IPS-11a (cell line): ENCODE results near the gene DSC2.

Source experiments
- H3K4me3 ChIP-seq: one replicate; pipeline ENCODE4 v1.5.1; 2013; ENCODE audit warnings: low read depth, low read length, control low read depth

DSC2 gene

GRCh38 chr18:31099450-31100230 is 2.6 kb downstream of the DSC2 start:
- H3K4me3 ChIP-seq, result no peak overlapping the region

GRCh38 chr18:31098878-31099277 is 3.3 kb downstream of the DSC2 start:
- H3K4me3 ChIP-seq, result no peak overlapping the region

GRCh38 chr18:31097666-31098065 is 4.6 kb downstream of the DSC2 start:
- no peak overlapping the region for H3K4me3 ChIP-seq

- H3K4me3 ChIP-seq, result no peak overlapping the region
Measured at GRCh38 chr18:31093880-31094279, 8.3 kb downstream of the DSC2 start.

GRCh38 chr18:31093294-31093693 is 8.9 kb downstream of the DSC2 start:
- no peak overlapping the region for H3K4me3 ChIP-seq

GRCh38 chr18:31091350-31091749 is 10.9 kb downstream of the DSC2 start:
- no peak overlapping the region for H3K4me3 ChIP-seq

GRCh38 chr18:31088532-31088931 is 13.7 kb downstream of the DSC2 start:
- no peak overlapping the region for H3K4me3 ChIP-seq

- no peak overlapping the region for H3K4me3 ChIP-seq
Measured at GRCh38 chr18:31079973-31080372, 22.2 kb downstream of the DSC2 start.

GRCh38 chr18:31077878-31078277 is 24.3 kb downstream of the DSC2 start:
- no peak overlapping the region for H3K4me3 ChIP-seq

- no peak overlapping the region for H3K4me3 ChIP-seq
Measured at GRCh38 chr18:31072175-31072574, 30.0 kb downstream of the DSC2 start.

GRCh38 chr18:31070206-31070605 is 32.0 kb downstream of the DSC2 start:
- no peak overlapping the region for H3K4me3 ChIP-seq

- H3K4me3 ChIP-seq, result no peak overlapping the region
Measured at GRCh38 chr18:31066266-31066665, 36.0 kb downstream of the DSC2 start.

GRCh38 chr18:31065036-31065773 is 37.0 kb downstream of the DSC2 start:
- no peak overlapping the region for H3K4me3 ChIP-seq

- no peak overlapping the region for H3K4me3 ChIP-seq
Measured at GRCh38 chr18:31064130-31064529, 38.1 kb downstream of the DSC2 start.

GRCh38 chr18:31061945-31062344 is 40.3 kb downstream of the DSC2 start:
- no peak overlapping the region for H3K4me3 ChIP-seq

GRCh38 chr18:31058897-31059296 is 43.3 kb downstream of the DSC2 start:
- H3K4me3 ChIP-seq, result no peak overlapping the region

- H3K4me3 ChIP-seq, result no peak overlapping the region
Measured at GRCh38 chr18:31057917-31058316, 44.3 kb downstream of the DSC2 start.

GRCh38 chr18:31057051-31057450 is 45.2 kb downstream of the DSC2 start:
- H3K4me3 ChIP-seq, result no peak overlapping the region

- no peak overlapping the region for H3K4me3 ChIP-seq
Measured at GRCh38 chr18:31056296-31056695, 45.9 kb downstream of the DSC2 start.

GRCh38 chr18:31050635-31051034 is 51.6 kb downstream of the DSC2 start:
- no peak overlapping the region for H3K4me3 ChIP-seq

- no peak overlapping the region for H3K4me3 ChIP-seq
Measured at GRCh38 chr18:31049189-31049588, 53.0 kb downstream of the DSC2 start.

- no peak overlapping the region for H3K4me3 ChIP-seq
Measured at GRCh38 chr18:31048216-31048615, 54.0 kb downstream of the DSC2 start.
